Superior temporal gyrus (tissue), 1 donor: ENCODE results near the gene GDI2.
"Not testable (repeated sequence)": the region's sequence is repeated elsewhere in the genome, so short reads cannot be mapped to it uniquely, and the experiment has no call there.

ENCODE experiments used
- DNase-seq: peaks from one replicate; pipeline ENCODE4 v3.0.0-alpha.2; 2016; ENCODE audit errors: extremely low spot score

The GDI2 gene

DNA sequence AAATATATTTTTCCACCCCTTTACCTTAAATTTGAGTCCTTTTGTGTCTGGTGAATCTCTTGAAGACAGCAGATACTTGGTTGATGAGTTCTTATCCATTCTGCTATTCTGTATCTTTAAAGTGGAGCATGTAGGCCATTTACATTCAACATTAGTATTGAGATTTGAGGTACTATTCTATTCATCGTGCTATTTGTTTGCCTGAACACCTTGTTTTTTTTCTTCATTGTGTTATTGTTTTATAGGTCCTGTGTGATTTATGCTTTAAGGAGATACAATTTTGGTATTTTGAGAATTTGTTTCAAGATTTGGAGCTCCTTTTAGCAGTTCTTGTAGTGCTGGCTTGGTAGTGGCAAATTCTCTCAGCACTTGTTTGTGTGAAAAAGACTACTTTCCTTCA, 29.9 kb downstream of the GDI2 start:
- no peak for DNase-seq

DNA sequence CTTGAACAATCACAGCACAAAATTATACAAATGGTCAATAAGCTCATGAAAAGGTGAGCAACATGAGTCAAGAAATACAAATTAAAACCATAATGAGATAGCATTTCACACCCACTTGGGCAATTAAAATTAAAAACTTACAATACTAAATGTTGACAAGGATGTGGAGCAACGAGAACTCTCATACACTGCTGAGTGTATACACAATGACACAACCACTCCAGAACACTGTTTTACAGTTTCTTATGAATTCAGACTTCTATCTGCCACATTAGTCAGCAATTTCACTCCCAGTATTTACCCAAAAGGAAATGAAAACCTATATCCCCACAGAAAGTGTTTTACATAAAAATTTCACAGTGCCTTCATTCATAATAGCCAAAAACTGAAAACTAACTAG, 31.1 kb downstream of the GDI2 start:
- no peak for DNase-seq

DNA sequence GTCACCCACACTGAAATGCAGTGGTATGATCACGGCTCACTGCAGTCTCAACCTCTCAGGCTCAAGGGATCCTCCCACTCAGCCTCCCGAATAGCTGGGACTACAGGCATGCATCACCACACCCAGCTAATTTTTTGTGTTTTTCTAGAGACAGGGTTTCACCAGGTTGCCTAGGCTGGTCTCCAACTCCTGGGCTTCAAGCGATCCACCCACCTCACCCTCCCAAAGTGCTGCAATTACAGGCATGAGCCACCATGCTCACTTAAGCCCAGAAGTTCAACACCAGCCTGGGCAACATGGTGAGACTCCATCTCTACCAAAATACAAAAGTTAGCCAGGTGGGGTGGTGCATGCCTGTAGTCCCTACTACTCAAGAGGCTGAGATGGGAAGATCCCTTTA, 33.5 kb downstream of the GDI2 start:
- DNase-seq, result no peak

DNA sequence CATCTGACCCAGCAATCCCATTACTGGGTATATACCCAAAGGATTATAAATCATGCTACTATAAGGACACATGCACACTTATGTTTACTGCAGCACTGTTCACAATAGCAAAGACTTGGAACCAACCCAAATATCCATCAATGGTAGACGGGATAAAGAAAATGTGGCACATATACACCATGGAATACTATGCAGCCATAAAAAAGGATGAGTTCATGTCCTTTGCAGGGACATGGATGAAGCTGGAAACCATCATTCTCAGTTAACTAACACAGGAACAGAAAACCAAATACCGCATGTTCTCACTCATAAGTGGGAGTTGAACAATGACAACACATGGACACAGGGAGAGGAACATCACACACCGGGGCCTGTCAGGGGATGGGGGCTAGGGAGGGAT, 35.5 kb downstream of the GDI2 start:
- DNase-seq, result not testable (repeated sequence)

DNA sequence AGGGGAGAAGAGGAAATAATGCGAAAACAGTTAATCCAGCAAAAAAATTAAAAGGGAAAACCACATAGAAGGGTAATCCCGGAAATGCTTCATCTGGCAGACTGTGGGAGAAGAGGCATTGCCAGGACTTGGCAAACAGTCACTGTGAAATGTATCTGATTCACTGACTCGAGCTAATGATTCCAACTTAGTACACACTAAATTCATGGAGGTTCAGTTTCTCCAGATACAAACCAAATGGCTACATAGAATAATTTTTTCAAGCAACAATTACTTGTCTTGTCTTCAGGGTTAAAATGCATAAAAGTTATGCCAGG, 36.4 kb downstream of the GDI2 start:
- DNase-seq, result no peak

DNA sequence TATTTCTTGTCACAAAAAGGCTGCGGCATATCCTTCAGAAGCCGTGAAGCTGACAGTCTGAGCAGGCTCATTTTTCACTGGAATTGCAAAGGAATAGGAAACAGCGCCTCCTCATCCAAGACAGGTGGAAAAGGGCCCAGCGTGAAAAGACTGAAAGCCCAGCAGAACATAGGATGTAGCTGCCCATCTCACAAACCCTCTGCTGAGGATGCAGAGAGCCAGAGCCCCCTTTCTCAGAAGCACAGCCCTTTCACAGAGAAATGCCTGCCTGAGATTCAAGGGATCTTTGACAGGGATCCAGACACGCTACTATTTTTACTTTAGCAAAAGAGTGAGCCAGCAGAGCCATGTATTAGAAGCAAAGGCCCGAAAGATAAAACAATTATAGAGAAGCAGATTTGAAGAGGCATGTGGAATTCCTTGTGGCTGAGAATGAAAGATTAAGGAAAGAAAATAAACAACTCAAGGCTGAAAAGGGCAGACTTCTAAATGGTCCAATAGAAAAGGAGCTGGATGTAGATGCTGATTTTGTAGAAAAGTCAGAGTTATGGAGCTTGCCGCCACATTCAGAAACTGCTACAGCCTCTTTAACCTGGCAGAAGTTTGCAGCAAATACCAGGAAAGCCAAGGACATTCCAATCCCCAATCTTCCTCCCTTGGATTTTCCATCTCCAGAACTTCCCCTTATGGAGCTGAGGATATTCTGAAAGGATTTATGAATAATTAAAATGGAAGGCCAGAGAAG, 36.9 kb downstream of the GDI2 start:
- DNase-seq, result peak; percentile 50

DNA sequence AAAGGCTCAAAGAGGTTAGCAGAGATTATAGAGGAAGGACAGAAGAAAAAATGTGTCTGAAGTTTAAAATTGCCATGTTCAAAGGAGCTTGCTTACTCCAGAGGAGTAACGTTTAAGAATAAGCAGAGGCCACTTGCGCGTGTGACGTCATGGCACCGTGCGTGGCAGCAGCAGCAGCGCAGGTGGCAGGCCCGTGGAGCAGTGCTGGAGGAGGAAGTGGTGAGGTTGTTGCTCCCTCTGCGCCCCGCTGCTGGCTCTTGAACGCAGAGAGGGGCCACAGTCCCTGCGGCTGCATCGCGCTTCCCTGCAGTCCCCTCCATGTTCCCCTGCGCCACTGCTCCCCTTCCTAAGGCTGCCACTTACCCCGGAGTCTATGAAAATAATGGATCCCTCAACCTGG, 37.5 kb downstream of the GDI2 start:
- DNase-seq, result no peak

DNA sequence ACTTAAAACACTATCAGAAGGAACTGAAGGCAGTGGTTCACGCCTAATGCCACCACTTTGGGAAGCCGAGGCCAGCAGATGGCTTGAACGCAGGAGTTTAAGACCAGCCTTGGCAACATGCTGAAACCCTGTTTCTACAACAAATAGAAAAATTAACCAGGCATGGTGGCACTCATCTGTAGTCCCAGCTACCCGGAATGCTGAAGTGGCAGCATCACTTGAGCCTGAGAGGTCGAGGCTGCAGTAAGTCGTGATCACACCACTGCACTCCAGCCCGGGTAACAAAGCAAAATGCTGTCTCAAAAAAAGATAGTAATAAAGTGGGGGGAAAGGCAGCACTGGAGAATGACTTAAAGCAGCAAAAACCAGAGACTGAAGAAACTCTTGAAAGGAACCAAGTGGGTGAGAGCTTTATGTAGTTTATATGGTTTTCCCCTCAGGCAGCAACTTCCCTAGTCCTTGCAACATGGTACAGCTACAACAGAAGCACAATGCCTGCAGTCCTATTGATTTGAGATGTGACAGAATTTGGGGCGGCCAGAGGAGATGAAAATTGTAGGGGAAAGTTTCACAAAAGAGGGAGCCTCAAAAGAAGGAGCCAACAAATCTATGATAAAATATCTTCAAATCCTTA, 38.1 kb downstream of the GDI2 start:
- no peak for DNase-seq

DNA sequence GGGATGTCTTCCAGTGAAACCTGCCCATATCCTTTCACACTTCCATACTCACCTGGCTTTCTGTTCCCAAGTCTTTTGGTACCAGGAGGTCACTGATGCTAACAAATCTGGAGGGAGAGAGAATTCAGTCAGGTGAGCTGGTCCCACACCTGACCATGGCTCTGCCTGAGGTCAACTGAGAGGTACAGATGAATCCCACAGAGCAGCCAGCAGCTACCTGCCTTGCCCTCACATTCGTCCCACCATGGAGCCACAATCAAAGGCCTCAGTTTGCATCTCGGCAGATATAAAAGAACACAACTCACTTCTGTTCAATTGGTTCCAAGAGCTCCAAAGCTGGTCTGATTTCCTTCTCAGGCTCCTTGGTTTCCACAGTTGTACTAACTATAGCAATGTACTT, 47.0 kb downstream of the GDI2 start:
- no peak for DNase-seq

DNA sequence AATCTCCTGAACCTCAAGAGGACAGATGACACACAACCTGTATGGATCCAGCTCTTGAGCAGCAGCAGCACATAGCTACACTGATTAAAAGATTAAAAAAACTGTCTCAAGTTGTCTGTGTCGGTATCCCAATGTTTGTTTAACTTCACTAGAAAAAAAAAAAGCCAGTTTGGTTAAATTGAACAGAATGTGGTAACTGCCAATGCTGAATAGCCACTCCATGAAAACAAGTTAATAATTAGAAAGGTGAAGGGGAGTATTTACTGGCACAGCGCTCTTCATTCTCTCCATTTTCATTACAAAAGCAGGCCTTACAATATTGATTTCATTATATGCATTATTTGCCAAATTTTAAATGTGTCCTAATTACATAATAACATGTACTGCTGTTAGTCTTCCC, 47.6 kb downstream of the GDI2 start:
- DNase-seq, result no peak

DNA sequence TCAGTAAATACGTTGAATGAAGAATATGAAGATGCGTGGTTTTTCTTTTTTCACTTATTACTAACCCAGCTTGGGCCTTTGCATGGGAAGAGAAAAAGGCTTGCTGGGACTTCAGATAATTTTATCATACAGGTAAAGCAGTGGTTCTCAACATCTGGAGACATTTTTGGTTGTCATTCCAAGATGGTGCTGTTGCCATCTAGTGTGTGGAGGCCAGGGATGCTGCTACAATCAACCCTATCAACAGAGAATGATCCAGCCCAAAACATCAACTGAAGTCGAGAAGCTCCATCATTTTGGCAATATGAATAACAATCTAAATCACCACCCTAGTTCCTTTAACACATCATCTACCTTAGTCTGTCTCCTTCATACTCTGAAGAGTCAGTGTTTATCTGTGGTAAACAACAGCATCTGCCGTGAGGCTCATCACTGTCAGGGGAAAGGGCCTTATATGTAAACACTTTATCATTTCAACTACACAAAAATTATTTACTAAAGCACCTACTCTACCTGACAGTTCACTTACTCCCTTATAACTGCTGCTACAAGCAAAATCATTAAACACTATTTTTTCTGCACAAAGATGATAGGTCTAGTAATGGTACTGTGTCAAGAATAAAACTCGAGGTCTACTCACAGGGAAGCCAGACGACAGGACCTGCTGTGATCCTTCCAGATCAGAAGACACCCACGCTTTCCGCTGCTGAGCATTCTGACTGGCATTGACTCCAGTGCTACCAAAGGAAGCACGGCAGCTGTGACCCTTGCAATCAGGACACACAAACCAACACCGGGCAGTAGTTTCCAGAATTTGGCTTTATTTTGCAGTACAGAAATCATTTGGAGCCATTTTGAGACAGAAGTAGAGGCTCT, 48.6 kb downstream of the GDI2 start:
- no peak for DNase-seq

DNA sequence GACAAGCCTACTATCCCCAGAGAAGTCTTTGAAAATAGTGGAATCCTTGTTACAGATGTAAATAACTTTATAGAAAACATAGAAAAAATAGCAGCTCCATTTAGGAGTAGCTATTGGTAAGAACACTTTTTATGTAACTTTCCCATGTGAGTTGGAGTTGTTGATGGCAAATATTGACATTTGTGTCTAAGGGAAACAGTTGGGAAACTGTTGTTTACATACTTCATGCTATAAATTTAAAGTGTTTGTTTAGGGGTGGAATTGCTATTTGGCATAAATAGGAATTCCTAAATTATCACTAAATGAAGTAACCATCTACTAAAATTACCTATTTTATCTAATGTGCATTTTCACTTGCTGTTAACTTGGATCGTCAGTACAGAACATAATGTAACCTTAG, 50.7 kb downstream of the GDI2 start:
- no peak for DNase-seq

DNA sequence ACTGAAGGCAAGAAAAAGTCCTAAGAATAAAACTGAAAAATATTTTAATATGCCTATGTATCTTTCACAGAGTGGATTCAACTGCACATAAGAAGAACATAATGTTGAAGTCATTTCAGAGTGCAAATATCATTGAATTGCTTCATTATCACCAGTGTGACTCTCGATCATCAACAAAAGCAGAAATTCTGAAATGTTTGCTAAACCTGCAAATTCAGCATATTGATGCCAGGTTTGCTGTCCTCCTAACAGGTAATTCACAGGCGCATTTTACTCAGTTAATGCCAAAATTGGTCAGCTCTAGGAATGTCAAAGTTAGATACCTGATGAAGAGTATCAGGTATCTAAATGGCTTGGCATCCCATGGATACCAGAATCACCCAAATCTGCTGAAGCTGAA, 52.0 kb downstream of the GDI2 start:
- DNase-seq, result no peak

DNA sequence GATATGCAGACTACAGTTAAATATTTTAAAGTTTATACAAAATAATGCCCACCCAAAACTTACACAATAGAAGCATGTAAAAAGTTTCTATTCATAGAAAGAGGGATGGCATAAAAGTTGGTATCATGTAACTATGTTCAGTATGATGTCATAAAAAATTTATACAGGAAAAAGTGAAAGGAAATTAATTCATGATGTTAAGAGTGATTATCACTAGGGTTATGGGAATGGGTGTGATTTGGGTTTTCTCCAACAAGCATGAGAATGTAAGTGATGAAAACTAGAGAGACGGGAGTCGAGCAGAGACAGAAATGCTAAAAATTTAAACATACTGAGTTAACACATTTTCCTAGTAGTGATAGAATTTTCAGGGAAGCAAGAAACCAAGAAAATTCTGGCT, 52.7 kb downstream of the GDI2 start:
- DNase-seq, result no peak

DNA sequence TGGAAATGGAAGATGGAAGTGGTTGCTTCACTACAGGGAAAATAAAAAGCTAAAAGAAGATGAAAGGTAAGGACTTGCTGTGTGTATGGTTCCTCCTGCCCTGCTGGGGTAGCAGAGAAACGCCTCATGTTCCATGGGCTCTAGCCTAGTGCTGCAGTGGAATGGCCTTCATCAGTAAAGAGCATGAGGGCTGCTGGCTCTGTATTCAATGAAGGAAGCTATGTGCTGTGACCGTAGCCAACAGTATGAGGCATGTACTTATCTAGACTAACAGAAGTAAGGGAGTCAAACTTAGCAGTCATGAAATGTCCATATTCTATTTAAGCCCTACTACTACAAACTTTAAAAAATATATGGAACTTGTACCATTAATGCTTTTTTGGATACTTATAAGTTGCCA, 54.3 kb downstream of the GDI2 start:
- DNase-seq, result no peak

DNA sequence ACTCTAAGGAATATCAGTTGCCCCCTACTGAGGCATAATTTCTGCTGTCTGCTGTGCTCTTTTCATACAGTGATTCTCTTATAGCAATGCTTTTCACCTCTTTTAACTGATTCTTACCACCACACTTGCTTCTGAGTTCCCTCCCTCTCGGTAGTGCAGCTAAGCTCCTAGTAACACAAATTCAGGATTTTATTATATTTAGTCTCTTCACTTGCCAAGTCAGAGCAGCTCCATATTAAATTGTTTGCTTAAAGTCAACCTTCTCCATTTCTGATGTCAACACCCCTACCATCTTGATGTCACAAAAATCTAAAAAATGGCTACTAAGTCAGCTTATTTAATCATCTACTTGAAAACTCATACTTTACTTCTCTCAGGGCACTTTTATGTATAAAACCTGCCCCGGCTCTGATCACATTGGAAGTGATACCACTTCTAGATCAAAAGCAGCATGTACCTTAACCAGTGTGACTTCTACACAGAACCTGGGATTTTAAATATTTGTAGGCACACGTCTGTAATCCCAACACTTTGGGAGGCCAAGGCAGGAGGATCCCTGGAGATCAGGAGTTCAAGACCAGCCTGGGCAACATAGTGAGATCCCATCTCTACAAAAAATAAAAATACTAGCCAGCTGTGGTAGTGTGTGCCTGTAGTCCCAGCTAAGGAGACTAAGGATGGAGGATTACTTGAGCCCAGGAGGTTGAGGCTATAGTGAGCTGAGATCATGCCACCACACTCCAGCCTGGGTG, 55.3 kb downstream of the GDI2 start:
- no peak for DNase-seq

DNA sequence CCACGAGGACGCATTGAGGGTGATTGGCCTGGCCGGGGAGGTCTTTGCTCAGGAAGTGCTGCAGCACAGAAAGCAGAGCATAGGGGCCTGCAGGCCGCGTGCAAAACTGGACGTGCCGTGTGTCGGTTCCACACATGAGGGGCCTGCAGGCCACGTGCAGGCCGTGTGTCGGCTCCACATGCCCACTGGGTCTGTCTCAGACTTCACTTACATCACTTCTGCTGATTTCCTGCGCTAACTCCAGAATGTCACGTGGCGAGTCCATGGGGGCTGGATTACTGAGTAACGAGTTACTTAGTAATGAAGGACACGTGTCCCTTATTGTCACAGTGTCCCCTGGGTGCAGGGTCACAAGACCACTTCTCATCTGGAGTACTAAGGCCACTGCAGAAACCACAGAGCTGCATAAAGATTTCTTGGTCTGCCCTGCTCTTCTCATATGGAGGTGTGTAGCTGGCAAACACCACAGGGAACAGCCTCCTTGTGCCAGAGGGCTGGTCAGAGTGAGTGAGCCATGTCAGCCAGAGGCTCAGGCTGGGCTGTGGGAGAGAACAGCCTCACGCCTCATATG, 60.8 kb downstream of the GDI2 start:
- no peak for DNase-seq

DNA sequence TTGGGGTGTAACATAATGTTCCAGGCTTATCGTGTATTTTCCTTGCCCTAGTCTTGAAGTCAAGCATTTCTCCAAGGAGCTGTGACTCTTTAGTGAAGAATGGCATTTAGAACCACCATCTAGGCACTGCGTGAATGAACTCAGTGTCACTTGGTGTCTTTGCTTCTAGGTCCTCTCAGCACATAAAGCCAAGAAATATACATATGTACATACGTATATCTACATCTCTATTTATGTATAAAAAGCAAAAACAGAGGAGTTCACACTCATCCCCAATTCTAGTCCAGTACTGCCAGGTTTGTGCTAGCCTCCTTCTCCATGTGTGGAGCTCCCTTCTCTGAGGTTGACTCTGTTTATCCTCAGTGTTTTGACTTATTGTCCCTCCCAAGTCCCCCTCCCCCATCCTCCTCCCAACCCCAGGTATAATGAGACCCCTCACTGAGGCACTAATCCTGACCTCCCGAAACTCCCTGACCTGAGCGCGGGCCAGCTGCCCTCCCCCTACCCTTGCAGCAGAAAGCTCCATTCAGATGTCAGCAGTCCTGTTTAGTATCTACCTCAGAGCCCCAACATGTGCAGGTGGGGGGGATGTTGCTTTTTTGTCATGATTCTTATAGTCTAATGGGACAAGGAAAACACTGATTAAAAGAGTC, 61.5 kb downstream of the GDI2 start:
- DNase-seq, result no peak

DNA sequence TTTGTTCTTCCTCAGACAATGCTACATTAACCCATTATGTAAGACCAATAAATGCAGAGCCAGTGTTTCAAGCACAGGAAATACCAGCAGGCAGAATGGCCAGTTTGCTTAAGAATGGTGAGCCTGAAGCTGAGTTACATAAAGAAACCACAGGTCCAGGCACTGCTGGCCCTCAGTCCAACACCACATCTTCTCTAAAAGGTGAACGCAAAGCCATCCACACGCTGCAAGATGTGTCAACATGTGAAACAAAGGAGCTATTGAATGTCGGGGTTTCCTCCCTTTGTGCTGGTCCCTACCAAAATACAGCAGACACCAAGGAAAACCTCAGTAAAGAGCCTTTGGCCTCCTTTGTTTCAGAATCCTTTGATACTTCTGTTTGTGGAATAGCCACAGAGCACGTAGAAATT, 64.8 kb downstream of the GDI2 start:
- DNase-seq, result no peak

DNA sequence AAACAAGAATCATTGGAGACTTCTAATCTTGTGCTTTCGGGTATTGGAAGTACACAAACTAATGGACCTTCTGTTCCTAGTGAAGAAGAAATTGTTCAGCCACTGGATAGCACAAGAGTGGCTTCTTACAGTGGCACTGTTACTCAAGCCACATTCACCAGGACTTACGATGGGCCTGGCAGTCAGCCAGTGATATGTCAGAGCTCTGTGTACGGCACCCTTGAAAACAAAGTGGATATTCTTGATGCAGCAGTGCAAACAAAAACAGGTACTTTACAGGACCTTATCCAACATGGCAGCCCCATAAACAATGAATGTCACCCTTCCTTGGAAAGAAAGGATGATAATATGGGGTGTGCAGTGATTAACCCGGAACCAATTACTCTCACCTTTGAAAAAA, 67.0 kb downstream of the GDI2 start:
- DNase-seq, result no peak

DNA sequence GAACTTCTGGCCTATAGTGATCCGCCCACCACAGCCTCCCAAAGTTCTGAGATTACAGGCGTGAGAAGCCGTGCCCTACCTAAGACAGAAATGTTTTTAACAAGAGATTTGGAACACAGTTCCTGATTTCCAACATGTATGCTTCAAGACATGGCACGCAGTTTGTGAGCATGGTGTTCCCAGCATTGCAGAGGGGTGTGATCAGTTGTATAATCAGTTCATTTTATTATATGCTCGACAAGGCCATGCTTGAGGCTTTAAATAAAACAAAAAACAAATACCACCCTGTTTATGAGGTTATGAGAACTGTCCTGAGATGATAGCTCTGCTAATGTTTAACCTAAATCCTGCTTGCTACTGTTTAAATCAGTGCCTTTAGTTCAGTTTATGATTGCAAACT, 68.4 kb downstream of the GDI2 start:
- DNase-seq, result no peak
